Stimulated activated CD8-positive, alpha-beta memory T cell treated with anti-CD3 and anti-CD28 coated beads, Interleukin-12 subunit alpha, Interleukin-12 subunit beta, amount 100 ng/mL, for 24 hours (primary cell): Measurements from ENCODE around the gene COG6.

Source experiments
- DNase-seq: peaks from one replicate; pipeline ENCODE4 v3.0.0-alpha.2; 2020; ENCODE audit errors: extremely low read depth

Gene COG6

DNA sequence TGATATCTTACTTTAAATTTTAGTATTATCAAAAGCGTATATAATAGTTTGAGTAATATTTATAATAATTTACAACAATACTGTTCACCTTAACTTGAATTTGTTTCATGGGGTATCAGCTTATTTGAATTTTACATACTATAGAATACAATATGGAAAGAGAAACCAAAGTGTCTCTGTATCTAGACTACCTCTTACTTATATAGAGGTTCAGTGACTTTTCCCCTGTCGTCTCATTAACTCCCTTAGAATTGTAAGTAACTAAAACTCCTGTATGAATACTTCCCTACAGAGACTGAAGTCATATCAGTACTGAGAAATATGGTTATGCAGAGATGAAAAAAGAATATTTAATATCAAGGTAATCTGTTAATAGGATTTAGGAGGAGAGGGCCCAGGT is 26.8 kb downstream of the COG6 start:
- no peak for DNase-seq

DNA sequence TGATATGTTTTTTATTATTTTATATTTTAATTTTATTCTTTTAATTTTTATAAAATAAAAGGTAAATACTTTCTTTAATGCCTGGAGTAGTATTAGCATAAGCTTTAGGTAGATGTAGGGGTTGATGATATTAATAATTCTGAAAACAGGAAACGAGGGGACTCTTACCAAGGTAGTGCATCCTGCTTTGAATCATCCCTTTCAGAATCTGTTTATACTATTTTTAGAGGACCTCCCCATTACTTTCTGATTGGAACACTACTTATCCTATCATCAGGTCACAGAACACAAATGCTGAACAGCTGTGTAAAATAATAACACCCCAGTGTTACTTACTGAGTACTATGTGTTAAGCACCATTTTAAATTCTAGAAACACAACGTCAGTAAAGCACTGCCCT is 27.3 kb downstream of the COG6 start:
- DNase-seq, result no peak

DNA sequence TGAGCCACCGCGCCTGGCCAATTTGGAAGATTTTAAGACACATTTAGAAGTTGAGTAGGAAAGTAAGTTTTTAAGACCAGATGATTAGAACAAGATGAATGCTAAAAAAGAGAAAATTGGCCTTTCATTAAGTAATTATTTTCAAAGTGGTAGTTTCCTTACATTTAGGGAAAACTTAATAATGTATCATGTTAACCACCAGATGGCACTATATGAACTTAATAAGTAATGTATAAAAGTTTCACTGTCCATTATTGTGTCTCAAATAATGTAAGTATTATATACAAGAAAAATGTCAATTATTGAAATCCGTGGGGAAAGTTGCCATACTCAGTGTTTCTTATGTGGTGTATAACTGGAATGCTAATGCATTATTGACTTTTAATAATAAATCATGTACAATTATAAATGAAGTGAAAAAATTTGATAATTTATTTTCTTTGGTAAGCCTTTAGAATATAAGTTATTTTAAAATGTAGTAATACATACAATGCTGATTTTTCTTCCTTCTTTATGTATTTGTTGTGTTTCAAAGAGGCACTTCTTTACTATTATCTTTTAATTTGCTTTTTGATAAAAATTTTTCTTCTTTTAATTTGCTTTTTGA is 29.2 kb downstream of the COG6 start:
- DNase-seq, result no peak

DNA sequence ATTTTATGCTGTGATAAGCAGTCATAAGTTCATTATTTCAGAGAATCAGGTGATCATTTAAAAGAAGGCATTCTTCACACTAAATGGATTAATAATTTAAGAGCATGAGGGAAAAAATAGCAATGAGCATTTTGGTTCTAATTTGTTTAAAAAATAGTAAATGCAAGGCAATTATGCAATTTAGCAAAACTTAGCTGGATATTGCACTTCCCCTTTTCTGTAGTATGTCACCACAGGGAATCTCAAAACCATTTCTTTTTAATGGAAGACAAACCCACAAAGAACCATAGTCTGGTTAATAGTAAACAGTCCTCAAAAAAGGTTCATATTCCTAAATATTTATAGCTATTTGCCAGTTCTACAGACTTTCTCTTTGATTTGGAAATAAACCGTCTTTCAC is 30.2 kb downstream of the COG6 start:
- no peak for DNase-seq

DNA sequence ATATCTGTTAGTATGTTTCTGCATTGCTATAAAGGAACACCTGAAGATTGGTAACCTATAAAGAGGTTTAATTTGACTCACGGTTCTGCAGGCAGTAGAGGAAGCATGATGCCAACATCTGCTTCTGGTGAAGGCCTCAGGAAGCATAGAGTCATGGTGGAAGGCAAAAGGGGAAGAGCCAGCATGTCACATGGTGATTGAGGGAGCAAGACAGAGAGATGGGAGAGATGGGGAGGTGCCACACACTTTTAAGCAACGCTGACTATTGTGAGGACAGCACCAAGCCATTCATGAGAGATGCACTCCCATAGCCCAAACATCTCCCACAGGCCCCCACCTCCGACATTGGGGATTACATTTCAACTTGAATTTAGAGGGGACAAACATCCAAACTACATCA is 32.8 kb downstream of the COG6 start:
- DNase-seq, result no peak

DNA sequence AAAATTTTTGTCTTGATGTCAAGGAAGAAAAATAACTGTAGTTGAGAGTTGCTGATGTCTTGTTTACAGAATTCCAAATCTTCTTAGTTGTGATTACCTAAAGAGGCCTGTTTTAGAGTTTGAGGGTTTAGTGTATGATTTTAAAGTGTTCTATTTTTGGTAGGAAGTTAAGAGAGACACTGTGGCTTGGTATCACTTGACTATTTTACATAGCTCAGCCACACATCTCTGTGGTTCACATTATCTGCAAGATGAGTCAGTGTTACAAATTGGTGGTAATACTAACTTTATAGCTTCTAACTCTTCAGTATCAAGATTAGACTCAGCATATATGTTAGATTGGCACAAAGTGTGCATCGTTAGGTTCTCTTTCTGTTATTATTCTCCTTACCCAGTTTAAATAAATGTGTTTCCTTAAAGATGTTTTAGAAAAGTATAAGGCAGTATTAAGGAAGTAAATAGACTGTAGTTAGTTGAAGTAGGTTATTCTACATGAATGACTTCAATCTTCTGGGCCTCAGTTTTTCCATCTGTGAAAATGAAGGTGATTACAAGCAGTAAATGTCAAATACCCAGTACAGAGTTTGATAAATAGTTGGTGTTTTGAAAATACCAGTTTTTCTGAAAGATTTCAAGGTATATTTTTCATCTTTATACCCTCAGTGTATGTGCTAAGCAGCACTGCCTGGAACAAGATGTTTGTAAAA is 33.4 kb downstream of the COG6 start:
- no peak for DNase-seq

DNA sequence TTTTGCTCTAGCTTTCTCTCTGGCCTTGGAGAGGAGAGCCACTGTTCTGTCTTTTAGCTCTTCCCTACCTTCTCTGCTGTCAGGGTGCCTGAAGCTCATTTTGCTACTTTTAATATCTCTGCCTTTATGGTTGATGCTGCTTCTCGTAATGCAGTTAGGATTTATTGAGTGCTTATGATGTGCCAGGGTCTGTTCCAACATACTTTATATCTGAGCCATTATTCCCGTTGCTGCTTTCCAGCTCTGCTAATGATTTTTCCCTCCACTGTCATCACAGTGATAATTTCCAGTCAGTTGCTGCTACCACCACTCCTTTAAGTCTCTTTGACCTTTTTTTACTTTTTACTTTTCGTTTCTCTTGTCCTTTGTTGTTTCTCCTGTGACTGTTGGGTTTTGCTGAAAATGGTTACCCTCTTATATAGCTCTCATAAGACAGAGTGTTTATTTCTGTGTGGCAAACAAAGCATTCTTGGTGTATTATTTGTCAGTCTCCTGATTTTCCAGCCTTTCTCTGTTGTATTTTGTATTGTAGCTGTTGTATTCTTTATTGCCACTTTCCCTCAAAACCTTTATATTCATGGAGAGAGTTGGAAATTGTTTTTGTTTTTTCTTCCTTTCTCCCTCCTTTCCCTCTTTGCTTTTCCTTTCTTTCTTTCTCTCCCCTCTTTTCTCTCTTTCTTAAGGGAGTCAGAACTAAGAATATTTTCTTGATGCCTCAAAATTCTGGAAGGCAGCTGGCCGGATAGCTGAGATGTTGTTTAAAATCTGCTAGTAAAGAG is 37.4 kb downstream of the COG6 start:
- DNase-seq, result no peak

DNA sequence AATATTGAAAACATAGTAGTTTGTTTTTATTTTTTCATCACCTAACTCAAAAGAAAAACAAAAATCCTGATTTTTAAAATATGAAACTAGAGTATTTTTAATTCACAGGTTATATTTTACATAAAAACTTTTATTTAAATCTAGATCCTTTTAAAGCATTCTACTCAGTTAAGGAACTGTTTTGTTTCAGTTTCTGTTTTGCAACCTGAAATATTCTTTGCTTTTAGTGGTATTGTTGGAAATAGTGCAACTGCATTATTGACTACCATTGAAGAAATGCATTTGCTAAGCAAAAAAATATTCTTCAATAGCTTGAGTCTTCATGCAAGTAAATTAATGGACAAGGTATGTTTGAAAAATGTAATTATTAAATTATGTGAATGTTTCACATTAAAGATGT is 43.8 kb downstream of the COG6 start:
- DNase-seq, result no peak

DNA sequence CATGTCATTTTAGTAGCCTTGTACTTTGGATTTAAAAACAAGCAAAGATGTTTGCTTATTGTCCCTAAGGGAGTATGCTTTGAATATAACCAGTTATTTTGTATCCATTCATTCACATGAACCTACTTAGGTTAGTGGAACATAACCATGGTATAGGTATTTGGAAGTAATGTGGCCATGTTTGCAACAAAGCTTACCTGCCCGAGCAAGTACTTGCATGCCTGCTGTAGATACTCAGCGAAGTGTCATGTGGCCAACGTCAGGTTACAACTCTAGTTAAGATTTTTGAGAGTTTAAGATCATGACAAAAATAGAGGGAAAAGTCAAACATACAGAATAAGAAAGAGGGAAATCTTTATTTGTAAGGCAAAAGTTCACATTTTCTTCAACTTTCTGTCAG is 57.2 kb downstream of the COG6 start:
- DNase-seq, result no peak

DNA sequence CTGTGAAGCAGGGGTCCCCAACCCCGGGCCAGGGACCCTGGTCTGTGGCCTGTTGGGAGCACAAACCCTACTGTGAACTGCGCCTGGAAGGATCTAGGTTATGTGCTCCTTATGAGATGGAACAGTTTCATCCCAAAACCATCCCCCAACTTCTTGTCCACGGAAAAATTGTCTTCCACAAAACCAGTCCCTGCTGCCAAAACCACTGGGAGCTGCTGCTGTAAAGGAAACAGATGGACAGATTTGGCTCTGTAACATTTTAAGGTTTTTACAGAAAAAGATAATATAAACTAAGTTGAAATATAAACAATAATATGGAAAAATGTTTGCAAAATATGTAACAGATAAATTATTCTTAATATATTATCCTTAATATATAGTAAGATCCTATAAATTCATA is 73.7 kb downstream of the COG6 start:
- no peak for DNase-seq

DNA sequence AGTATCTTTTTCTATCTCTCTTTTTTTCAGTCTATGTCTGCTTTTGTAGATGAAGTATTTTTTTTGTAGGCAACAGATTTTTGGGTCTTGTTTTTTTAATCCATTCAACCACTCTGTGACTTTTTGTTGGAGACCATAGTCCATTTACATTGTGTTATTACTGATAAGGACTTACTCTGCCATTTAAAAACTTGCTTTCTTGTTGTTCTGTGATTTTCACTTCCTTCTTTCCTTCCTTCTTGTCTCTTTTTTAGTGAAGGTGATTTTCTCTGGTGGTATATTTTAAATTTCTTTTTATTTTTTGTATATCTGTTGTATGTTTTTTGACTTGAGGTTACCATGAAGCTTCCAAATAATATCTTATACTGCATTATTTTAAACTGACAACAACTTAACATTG is 79.5 kb downstream of the COG6 start:
- no peak for DNase-seq

DNA sequence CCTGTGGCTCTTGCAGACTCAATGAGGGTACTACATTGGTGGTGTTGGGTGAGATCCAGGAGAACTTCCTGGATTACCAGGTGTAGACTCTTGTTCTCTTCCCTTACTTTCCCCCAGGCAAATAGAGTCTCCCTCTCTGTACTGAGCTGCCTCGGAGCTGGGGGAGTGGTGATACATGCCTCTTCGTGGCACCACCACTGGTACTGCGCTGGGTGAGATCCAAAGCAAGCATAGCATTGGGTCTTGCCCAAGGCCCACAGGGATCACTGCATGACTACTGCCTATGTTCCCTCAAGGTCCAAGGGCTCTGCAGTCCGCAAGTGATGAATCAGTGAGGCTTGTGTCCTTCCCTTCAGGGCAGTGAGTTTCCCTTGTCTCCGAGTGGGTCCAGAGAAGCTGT is 81.6 kb downstream of the COG6 start:
- DNase-seq, result no peak

DNA sequence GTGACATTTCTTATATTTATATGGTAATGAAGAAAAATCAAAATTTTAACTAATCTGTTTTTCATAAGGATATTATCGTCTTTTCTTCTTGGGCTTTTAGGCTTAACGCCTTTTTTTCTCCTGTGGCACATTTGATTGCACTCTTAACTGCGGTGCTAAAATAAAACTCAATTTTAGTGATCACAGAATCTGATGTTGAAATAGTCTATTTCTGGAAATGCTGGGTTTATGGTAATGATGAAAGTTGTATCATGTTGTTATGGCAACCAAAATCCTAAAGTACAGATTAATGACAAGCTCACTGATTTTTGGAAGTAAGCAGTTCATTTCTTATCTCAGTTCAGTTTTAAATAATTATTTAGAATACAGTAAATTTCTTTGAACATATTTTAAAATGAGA is 85.3 kb downstream of the COG6 start:
- DNase-seq, result no peak

DNA sequence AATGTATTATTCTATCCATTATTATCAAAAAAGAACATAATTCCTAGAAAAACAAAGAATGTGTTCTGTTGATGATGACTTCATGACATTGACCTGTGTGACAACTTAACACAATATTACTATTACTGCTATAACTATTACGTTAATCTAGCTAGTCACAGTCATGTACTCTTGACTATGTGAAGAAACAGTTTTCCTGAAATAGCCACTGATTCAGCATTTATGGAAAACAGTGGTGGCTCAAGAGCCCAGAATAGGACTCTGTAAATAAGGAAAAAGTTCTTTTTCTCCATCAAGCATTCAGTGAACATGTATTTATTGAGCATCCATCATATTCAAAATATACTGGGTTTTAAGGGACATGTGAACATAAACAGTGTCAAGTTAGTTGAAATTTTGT is 93.5 kb downstream of the COG6 start:
- DNase-seq, result no peak

DNA sequence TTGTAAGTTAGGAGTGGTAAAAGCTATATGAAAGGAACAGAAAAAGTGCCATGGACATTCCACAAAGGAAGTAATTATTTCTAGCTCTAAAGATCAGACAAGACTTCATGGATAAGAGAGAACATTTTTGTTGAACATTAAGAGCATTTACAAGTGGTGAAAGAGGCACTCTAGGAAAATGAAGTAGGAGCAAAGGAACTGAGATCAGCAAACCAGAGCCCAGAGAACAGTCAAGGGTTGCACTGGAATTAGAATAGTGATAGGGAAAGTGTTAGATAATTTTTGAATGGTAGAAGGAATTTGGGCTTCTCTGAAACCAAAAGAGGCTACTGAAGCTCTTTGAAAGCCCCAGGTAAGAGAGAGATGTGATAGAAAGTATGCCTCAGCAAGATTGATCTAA is 94.1 kb downstream of the COG6 start:
- DNase-seq, result no peak

DNA sequence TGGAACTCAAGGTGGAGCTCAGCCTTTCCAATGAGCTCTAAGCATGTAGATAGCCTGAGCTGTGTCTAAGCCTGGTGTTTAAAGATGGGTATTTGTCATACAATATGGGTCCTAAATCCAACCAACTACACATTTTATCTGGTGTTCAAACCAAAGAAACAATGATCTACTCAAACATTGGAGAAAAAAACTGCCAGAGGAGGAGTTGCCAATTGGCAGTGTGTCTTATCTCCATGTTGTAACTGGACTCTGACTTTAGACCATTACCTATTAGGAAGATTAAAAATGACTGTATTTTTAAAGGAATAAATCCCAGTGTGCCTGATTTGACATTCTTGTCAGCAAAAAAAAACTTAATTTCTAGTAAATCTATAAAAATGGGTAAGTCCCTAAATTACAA is 96.3 kb downstream of the COG6 start:
- no peak for DNase-seq

DNA sequence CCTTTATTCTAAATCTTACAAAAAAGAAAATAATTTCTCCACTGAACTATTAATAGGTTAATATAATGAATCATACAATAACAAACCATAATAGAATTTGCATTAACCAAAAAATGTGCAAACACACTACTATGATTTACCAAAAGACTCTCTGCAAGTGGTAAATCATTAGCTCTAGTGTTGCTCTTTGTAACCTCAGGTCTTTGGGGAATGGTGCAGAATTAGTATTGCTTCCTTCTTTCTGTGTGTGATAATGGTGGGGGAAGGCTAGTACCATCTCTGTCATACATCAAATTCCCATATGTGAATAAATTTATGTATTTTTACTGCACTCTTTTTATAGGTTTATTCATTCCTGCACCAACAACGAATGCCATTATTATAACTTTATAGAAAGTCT is 105.1 kb downstream of the COG6 start:
- no peak for DNase-seq

DNA sequence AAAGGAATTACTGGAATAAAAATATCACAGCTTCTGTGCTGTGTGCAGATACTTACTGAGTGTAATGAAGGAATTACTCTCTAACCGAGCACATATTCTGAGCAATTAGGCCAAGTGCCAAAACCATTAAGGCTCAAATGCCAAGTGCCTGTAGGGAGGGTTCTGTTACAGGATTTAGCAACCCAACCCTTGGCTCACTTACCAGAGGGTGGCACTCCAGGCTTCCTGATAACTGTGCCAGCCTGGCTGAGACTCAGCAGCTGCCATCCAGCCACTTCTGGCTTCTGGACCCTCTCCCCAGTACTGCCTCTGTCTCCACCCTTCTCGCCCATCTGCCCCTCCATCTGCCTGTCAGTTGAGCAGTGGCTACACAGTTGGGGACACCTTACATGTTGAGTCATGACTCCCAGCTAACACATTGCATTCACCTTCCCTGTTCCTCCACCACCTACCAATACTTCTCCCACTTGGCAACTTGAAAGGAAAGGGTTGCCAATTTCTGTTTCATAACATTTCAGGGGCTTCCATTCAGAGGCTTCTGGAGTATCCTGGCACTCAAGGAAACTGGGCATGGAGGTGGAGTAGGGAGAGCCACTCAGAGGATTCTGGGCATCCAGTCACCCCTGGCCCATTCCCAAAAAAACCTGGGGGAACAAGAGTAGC is 110.5 kb downstream of the COG6 start:
- no peak for DNase-seq

DNA sequence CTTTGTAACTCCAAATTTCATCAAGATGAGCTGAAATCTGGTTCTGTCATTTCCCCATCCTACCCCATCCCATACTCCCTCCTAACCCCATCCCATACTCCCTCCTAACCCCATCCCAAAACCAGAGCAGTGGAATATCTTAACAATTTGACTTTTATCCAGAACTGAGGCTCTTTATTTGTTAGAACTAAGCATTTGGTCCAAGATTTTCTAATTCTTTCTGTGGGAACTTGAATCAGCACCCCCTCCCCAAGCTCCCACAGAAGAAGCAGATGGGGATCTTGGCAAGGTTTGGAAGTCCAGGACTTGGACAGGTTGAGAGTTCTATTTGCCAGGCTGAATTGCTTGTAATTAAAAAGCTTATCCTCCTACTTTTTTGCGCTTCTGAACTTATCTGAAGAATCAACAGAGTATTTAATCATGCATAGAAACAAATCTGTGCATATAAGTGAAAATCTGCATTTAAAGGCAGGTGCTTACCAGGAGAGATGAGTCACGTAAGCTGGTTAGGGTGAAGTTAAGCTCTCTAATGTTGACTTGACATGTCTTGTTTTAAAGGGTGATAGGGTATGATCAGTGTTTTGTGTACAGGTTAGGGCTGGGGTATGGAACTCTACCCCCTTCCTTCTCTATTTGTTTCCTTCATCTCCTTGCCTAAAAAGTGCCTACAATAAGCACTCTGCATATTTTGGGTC is 111.1 kb downstream of the COG6 start:
- DNase-seq, result no peak

DNA sequence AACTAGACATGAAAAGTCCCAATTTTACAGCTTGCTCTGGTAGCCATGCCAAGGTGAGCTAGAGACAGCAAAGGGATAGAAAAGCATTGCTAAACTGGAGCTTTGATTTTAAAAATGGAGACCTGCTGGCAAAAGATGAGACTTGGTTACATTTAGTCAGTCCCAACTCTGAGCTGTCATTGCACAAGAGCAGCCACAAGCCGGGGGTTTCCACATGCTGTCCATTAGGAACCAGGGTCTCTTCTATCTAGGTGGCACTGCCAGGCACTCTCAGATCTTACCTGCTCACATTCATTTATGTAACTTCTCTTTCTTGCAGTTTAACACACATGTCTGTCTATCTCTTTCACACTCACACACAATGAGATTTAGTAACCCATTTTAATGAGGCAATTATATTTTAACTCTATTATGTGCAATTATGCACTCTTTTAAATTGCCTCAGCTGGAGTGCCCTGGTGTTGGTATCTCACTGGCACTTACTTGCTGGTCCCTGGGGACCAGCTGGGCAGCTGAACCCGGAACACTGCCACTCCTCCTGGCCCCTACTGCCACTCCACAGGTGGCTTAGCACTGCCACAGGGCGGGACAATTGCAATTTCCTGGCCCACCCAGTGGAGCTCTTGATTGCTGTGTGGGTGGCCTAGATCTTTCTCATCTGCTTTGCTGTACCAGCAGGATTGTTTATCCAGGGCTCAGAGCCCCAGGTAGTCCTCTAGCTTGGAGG is 112.5 kb downstream of the COG6 start:
- no peak for DNase-seq

DNA sequence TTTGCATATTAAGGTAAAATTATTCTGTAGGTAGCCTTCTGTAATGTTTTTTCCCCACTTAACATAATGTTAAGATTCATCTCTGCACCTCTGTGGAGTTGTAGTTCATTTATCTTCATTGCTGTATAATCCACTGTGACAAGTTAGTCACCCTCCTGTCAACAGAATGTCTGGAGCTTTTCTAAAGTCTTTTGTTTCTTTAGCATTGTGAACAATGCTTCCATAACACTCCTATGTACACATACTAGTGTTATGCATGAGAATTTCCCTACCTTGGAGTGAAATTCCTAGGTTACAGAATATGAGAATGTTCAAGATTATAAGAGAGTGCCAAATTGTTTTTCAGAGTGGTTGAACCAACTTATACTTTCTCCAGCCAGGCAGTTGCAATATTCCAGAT is 113.5 kb downstream of the COG6 start:
- no peak for DNase-seq
